GM19239 (cell line): Measurements from ENCODE around the gene ARR3.
"Not testable (repeated sequence)": the region's sequence is repeated elsewhere in the genome, so short reads cannot be mapped to it uniquely, and the experiment has no call there.

Experiments used
- DNase-seq: peaks from one replicate; pipeline ENCODE4 v3.0.0; 2011; ENCODE audit warnings: low spot score; ENCODE audit not compliant: insufficient read length
- FAIRE-seq: peaks from 2 replicates; lab custom pipeline; 2011; peaks lifted over from hg19 to GRCh38; lab: Jason Lieb, UNC

Gene ARR3

DNA sequence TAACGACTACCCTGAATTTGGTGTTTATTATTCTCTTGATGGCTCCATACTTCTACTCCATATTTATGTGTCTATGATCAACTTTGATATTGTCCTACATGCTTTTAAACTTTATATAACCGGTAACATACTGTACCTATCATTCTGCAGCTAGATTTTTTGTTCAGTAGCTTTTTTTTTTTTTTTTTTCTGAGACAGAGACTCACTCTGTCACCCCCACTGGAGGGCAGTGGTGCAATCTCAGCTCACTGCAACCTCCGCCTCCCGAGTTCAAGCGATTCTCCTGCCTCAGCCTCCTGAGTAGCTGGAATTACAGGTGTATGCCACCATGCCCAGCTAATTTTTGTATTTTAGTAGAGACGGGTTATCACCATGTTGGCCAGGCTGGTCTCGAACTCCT, 5.9 kb downstream of the ARR3 start:
- FAIRE-seq, DNase-seq: not testable (repeated sequence)

DNA sequence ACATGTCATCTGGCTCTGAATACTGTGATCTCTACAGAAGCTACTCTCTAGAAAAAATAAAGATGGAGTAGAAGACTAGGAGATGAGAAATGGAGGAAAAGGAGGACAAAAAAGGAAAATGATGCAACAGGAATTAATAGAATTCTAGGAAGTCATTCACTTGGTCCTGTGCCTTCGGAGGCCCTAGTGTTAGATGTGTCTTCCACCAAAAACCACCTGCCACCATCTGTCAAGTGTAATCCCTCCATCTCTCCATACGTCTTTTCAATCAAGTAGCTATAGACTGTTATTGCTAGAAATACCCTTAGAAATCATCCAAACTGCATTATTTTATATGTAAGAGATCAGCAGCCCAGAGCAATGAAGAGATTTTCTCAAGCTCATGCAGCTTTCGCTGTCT, 10.9 kb downstream of the ARR3 start:
- no peak for DNase-seq
- FAIRE-seq, result no peak

- DNase-seq (no peak), FAIRE-seq (no peak)
Measured at GRCh38 chrX:70280573-70280972, 12.4 kb downstream of the ARR3 start.

DNA sequence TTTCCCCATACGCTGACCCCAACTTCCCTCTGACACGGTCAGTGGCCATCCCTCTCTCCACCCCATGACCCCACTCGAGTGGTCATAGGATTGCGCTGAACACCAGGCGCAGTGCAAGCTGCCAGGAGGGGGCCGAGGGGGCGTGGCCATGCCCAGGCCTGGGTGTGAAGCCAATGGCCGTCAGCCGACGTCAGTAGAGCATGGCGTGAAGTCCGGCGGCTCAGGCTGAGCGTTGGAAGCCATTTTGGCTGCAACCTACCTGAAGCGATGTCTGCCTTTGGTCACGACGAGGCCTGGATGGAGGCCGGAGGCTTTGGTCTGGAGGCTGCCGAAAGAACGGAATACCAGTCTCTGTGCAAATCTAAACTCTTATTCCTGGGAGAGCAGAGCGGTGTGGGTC, 13.8 kb downstream of the ARR3 start, which contains the start of gene RAB41:
TSS of gene RAB41 (plus strand) at position 222 of the 400 bp plus-strand sequence. CDS start at position 268, 46 bp downstream.
- FAIRE-seq, result no peak
- no peak for DNase-seq

DNA sequence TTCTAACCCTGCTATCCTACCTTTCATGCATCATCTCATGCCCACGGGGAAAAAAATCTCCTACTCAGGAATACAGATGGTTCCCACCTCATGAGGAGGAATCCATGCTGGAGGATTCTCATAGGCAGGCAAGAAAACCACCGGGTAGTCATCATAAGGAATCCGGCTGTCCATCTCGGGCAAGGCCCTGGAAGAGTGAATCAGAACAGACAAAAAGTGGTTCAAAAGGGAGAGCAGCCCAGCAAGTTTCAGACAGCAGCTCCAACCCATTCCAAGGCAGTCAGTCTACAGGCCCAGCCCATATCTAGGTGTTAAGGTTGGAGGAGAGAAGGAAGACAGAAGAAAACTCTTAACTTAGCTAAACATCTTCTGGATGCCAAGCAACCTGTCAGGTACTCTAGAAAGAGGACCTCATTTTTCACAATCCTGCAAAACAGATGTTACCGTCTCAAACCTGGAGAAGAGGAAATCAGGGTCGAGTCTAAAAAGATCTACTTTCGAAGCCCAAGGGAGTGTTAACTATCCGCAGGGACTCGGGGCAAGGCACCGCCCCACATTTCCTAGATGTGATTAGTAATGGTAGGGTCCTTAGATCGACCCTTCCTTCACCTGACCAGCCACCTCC, 21.1 kb downstream of the ARR3 start:
- peak; percentile 39 for FAIRE-seq
- DNase-seq, result no peak

GRCh38 chrX:70289793-70290770, 21.9 kb downstream of the ARR3 start, which contains the start of the genes KIF4A and PDZD11:
Gene KIF4A, plus strand, starts transcription at chrX:70290104. Its CDS starts 355 bp downstream, at chrX:70290459.
Gene PDZD11, minus strand, starts transcription at chrX:70289927. Its CDS starts 586 bp downstream, at chrX:70289341.
- DNase-seq (peak; percentile 73), FAIRE-seq (peak; percentile 98)

DNA sequence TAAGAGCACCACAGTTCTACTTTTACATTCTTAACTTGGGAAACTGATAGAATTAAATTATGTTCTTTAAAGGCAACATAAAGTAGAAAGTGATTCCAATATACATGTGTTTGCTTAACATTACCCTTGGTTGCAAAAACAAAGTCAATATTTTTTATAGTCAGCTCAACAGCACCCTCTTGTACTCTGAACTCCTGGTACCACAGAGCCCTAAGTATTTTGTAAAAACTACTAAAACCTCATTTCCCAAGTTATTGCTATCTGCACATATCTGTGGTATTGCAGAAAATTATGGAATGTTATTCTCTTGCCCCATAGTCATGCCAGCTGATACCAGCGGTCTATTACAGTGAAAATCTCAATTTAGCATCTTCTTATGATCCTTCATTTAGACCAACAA, 24.7 kb downstream of the ARR3 start:
- peak; percentile 49 for FAIRE-seq
- DNase-seq, result no peak

GRCh38 chrX:70293621-70294020, 25.5 kb downstream of the ARR3 start:
- FAIRE-seq (no peak), DNase-seq (no peak)

DNA sequence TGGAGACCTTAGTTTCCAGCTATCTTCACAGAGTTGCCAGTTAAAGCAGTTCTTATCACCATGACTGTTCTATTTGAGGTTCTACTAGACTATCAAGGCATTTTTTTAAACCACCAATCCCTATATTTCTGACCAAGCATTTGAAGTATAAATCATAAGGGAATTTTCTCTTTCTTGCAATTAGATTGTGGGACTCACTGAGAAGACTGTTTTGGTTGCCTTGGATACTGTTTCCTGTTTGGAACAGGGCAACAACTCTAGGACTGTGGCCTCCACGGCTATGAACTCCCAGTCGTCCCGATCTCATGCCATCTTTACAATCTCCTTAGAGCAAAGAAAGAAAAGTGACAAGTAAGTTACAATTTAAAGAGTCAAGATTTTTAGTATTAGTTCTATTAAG, 33.6 kb downstream of the ARR3 start:
- FAIRE-seq (no peak), DNase-seq (no peak)

DNA sequence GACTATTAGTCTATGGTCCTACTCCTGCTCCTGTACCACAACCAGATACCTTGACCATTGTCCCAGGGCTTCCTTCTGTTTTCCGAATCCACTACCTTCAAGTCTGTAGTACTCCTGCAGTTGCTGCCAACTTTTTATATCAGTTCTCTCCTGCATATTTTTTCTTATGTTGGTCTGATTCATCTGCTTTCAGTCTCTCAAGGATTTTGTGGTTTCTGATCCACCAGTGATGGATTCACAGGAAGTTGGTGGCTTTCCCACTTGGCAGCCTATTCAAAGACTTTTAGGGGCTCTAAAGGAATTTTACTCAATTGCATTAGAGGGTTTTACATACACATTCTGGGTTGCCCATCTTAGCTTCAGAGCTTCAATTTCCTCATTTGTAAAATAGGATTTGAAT, 45.4 kb downstream of the ARR3 start:
- DNase-seq, result no peak
- no peak for FAIRE-seq

DNA sequence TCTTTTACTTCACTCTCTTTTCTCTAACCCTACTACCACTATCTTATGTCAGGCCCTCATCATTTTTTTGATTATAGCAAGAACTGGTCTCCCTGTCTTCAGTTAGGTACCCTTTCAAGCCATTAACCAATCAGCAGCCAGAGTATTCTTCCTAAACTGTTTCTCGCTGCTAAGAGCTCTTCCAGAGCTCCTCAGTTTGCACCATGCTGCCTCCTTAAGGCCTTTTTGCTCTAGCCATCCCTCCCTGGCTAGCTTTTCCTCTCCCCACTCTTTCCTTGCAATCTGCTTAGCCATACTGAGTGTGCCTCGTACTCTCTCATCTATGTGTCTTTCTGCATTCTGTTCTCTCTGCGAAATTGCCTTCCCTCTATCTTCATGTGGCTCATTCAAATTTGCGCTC, 54.6 kb downstream of the ARR3 start:
- no peak for FAIRE-seq
- DNase-seq, result no peak

GRCh38 chrX:70323628-70324027, 55.5 kb downstream of the ARR3 start:
- not testable (repeated sequence) for DNase-seq, FAIRE-seq

- FAIRE-seq (peak; percentile 8), DNase-seq (no peak)
Measured at GRCh38 chrX:70324326-70324725, 56.2 kb downstream of the ARR3 start.

- no peak for FAIRE-seq
Measured at GRCh38 chrX:70331161-70331560, 63.0 kb downstream of the ARR3 start.

More at GRCh38 chrX:70331161-70331560, 63.0 kb downstream of the ARR3 start:
- no peak for DNase-seq
